ENCODE results near the gene LRRTM1. TPM values are rescaled to one million over a fixed set of nuclear protein-coding genes. Genes with fewer than 3 reads are reported as not detected.

Gene LRRTM1
- total RNA-seq, 1 experiment from 2014 or later = not detected

DNA sequence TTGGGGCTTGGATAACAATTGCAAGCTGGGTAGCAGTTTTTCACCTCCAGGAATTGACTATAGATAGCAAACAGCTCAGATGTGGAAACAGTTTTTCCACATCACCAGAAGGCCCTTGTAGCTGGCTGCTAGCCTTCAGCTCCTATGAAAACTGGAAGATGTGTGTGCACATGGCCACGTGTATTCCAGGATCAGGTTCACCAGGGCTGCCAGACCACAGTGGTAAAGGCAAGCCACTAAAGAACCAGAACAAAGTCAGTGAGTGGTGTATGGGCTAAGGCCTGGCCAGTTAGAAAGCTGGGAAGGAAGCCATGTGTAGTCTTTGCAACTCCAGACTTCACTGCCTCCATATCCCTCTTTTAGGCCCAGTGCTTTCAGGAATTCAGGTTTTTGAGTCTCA, 12.9 kb downstream of the LRRTM1 start:
- ATAC-seq = no peak
- Histone ChIP-seq H3K36me3 (ENCODE audit: control insufficient read depth in 1 of 2, insufficient read depth in 2 of 2, low read length in 2 of 2) (no peaks in the 10 kb centered on the region), H3K9me2 (ENCODE audit: insufficient read depth) (no peaks in the 10 kb centered on the region), H3K4me3 (replicated peaks in 1 of 2; ENCODE audit: low read depth in 1 of 2, low read length in 2 of 2) (no peak overlapping the region), H3K9ac (ENCODE audit: low read length) (no peak overlapping the region), H4K20me1 (ENCODE audit: insufficient read depth) (no peaks in the 10 kb centered on the region), H3K27ac (ENCODE audit: low read depth, low read length) (no peak overlapping the region), H2AFZ (ENCODE audit: low read depth, low read length, poor library complexity, severe bottlenecking) (no peak overlapping the region), H3K79me2 (ENCODE audit: insufficient read depth, low read length) (no peaks in the 10 kb centered on the region), H3K4me1 (ENCODE audit: control insufficient read depth in 1 of 2, insufficient read depth in 2 of 2, low read length in 2 of 2) (no peaks in the 10 kb centered on the region), H3K4me2 (ENCODE audit: low read length) (no peak overlapping the region), H3K9me3 (ENCODE audit: control insufficient read depth in 1 of 2, insufficient read depth in 1 of 2, low read depth in 1 of 2, low read length in 2 of 2) (peaks cover 0 to 8% of the 10 kb centered on the region in 2 experiments; a peak in 2 of 4 replicates), H3K27me3 (ENCODE audit: insufficient read depth, low read length) (no peaks in the 10 kb centered on the region)
- intact Hi-C loops (cut with micrococcal nuclease) = no loop called here
- ChIA-PET POLR2A (no interaction called here), RAD21 (ENCODE audit: low non-redundant PET in 1 of 2, low total read pairs in 2 of 2, uncharacterized antibody in 2 of 2, unreplicated experiment in 2 of 2) (no interaction called here), CTCF (no interaction called here)
- no TSS peak for BruUV-seq (replicated peaks)
- TF ChIP-seq, protein P1, sequence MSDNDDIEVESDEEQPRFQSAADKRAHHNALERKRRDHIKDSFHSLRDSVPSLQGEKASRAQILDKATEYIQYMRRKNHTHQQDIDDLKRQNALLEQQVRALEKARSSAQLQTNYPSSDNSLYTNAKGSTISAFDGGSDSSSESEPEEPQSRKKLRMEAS (IDR thresholded peaks at IDR 0.05) = no peak
- TF ChIP-seq TCF7L2 (IDR thresholded peaks at IDR 0.05; ENCODE audit: borderline replicate concordance, extremely low read depth, insufficient read depth, insufficient read length) = no peak
- TF ChIP-seq FOSL1 (IDR thresholded peaks at IDR 0.05; ENCODE audit: low read depth) = no peak
- TF ChIP-seq YY1 (IDR thresholded peaks at IDR 0.05; ENCODE audit: extremely low read depth, insufficient replicate concordance, low read depth, low read length) = no peak
- DNase-seq (ENCODE audit: low read depth, low spot score) = no peak

DNA sequence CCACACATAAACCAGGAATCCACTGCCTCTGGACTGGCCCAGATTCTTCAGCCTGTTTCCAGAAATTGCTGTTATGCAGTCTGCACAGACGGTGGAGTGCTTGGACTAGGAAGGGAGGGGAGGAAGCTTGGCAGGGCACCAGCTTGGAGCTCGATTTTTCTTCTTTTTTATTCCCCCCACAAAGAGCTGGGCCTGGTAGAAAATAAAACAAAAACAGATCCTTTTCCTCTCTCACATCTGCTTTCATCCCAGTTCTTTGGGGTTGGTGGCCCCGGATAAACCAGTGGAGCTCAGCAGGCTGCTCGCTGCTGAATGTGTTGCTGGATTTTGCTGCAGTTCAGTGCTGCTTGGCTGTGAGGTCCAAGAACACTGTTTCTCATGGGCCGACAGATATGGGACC, 16.0 kb downstream of the LRRTM1 start:
- ChIA-PET POLR2A (no interaction called here), RAD21 (ENCODE audit: low non-redundant PET in 1 of 2, low total read pairs in 2 of 2, uncharacterized antibody in 2 of 2, unreplicated experiment in 2 of 2) (no interaction called here), CTCF (no interaction called here)
- Histone ChIP-seq H3K4me2 (ENCODE audit: low read length) (no peak overlapping the region), H4K20me1 (ENCODE audit: insufficient read depth) (no peaks in the 10 kb centered on the region), H3K79me2 (ENCODE audit: insufficient read depth, low read length) (no peaks in the 10 kb centered on the region), H3K4me3 (replicated peaks in 1 of 2; ENCODE audit: low read depth in 1 of 2, low read length in 2 of 2) (no peak overlapping the region), H3K36me3 (ENCODE audit: control insufficient read depth in 1 of 2, insufficient read depth in 2 of 2, low read length in 2 of 2) (no peaks in the 10 kb centered on the region), H3K9ac (ENCODE audit: low read length) (no peak overlapping the region), H3K9me3 (ENCODE audit: control insufficient read depth in 1 of 2, insufficient read depth in 1 of 2, low read depth in 1 of 2, low read length in 2 of 2) (peaks cover 0 to 14% of the 10 kb centered on the region in 2 experiments; a peak in 2 of 4 replicates), H3K4me1 (ENCODE audit: control insufficient read depth in 1 of 2, insufficient read depth in 2 of 2, low read length in 2 of 2) (no peaks in the 10 kb centered on the region), H3K9me2 (ENCODE audit: insufficient read depth) (no peaks in the 10 kb centered on the region), H3K27me3 (ENCODE audit: insufficient read depth, low read length) (no peaks in the 10 kb centered on the region), H2AFZ (ENCODE audit: low read depth, low read length, poor library complexity, severe bottlenecking) (no peak overlapping the region), H3K27ac (ENCODE audit: low read depth, low read length) (no peak overlapping the region)
- ATAC-seq (no peak), DNase-seq (ENCODE audit: low read depth, low spot score) (no peak)
- intact Hi-C loops (cut with micrococcal nuclease) = no loop called here
- no TSS peak for BruUV-seq (replicated peaks)
- no peak for TF ChIP-seq EZH2 (IDR thresholded peaks at IDR 0.05)
- TF ChIP-seq RAD21 (IDR thresholded peaks at IDR 0.05; ENCODE audit: low read depth) = no peak
- TF ChIP-seq SIN3A (IDR thresholded peaks at IDR 0.05; ENCODE audit: low read depth) = no peak
- TF ChIP-seq POLR2A (IDR thresholded peaks at IDR 0.05; ENCODE audit: borderline replicate concordance, extremely low read depth, insufficient read depth, insufficient read length) = no peak
- TF ChIP-seq ELF1 (IDR thresholded peaks at IDR 0.05; ENCODE audit: borderline replicate concordance, low read depth) = no peak
- TF ChIP-seq, protein P1 (IDR thresholded peaks at IDR 0.05) = no peak
- TF ChIP-seq FOSL1 (IDR thresholded peaks at IDR 0.05; ENCODE audit: low read depth) = no peak
- TF ChIP-seq SRF (IDR thresholded peaks at IDR 0.05; ENCODE audit: low read depth) = no peak
- no peak for TF ChIP-seq CEBPB (IDR thresholded peaks at IDR 0.05; ENCODE audit: low read depth)
- TF ChIP-seq YY1 (IDR thresholded peaks at IDR 0.05; ENCODE audit: extremely low read depth, insufficient replicate concordance, low read depth, low read length) = no peak
- no peak for TF ChIP-seq POLR2AphosphoS5 (IDR thresholded peaks at IDR 0.05; ENCODE audit: low read depth, low read length)
- no peak for TF ChIP-seq EZH2phosphoT487 (IDR thresholded peaks at IDR 0.05; ENCODE audit: borderline replicate concordance)
- TF ChIP-seq, protein P2, sequence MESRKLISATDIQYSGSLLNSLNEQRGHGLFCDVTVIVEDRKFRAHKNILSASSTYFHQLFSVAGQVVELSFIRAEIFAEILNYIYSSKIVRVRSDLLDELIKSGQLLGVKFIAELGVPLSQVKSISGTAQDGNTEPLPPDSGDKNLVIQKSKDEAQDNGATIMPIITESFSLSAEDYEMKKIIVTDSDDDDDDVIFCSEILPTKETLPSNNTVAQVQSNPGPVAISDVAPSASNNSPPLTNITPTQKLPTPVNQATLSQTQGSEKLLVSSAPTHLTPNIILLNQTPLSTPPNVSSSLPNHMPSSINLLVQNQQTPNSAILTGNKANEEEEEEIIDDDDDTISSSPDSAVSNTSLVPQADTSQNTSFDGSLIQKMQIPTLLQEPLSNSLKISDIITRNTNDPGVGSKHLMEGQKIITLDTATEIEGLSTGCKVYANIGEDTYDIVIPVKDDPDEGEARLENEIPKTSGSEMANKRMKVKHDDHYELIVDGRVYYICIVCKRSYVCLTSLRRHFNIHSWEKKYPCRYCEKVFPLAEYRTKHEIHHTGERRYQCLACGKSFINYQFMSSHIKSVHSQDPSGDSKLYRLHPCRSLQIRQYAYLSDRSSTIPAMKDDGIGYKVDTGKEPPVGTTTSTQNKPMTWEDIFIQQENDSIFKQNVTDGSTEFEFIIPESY (IDR thresholded peaks at IDR 0.05; ENCODE audit: extremely low read depth, insufficient replicate concordance, low read length) = no peak
- no peak for TF ChIP-seq TCF7L2 (IDR thresholded peaks at IDR 0.05; ENCODE audit: borderline replicate concordance, extremely low read depth, insufficient read depth, insufficient read length)
- TF ChIP-seq ZNF274 (IDR thresholded peaks at IDR 0.05; ENCODE audit: low read depth, low read length) = no peak
- TF ChIP-seq, protein P3, sequence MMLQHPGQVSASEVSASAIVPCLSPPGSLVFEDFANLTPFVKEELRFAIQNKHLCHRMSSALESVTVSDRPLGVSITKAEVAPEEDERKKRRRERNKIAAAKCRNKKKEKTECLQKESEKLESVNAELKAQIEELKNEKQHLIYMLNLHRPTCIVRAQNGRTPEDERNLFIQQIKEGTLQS (IDR thresholded peaks at IDR 0.05) = no peak
- no peak for TF ChIP-seq JUND (IDR thresholded peaks at IDR 0.05)
- TF ChIP-seq EGR1 (IDR thresholded peaks at IDR 0.05; ENCODE audit: low read depth) = no peak
